ENCODE measurements around the gene ANTXRL.
A peak's percentile ranks its signal among the peaks of the same experiment; 100 is the strongest.
"Not testable (repeated sequence)": the region's sequence is repeated elsewhere in the genome, so short reads cannot be mapped to it uniquely, and the experiment has no call there.

ANTXRL gene

GRCh38 chr10:46255801-46256747 lies 30.7 kb upstream of the ANTXRL start:
- 12% methylated on average over 10 of the region's 15 CpGs for WGBS (ENCODE audit: insufficient coverage)
- ChIA-PET CTCF (interaction anchor here (0.9 to 2.8 kb wide), 7 partner anchors 9 to 29 kb away, joined by 3 to 12 read pairs (median 5); no protein-coding TSS in a partner anchor), POLR2A (no interaction called here)
- peak; percentile 46 to 60 (median 52) for DNase-seq
- no peaks in the 10 kb centered on the region for H3K27me3 ChIP-seq (replicated peaks in 2 of 5; ENCODE audit: control insufficient read depth in 4 of 5, insufficient read depth in 5 of 5, low read length in 4 of 5)
- peaks cover 0 to 4% (median 0%) of the 10 kb centered on the region in 4 experiments for H3K4me1 ChIP-seq (ENCODE audit: control extremely low read depth in 1 of 4, control insufficient read depth in 4 of 4, insufficient read depth in 4 of 4, low read length in 3 of 4)
- no peaks in the 10 kb centered on the region for H3K36me3 ChIP-seq (ENCODE audit: control insufficient read depth in 4 of 4, insufficient read depth in 4 of 4, low read length in 3 of 4)
- no peak overlapping the region for H3K4me3 ChIP-seq (ENCODE audit: control insufficient read depth in 1 of 7, extremely low read depth in 1 of 7, insufficient read depth in 4 of 7, low read depth in 2 of 7, low read length in 6 of 7)
- H3K9me3 ChIP-seq (ENCODE audit: control extremely low read depth in 1 of 5, control insufficient read depth in 4 of 5, insufficient read depth in 2 of 5, low read depth in 1 of 5, low read length in 4 of 5) = no peaks in the 10 kb centered on the region
- no peak overlapping the region for H3K27ac ChIP-seq (ENCODE audit: insufficient read depth in 1 of 2, low read depth in 1 of 2, low read length in 2 of 2, poor library complexity in 1 of 2, severe bottlenecking in 2 of 2)

GRCh38 chr10:46257099-46257498 lies 29.7 kb upstream of the ANTXRL start:
- no peaks in the 10 kb centered on the region for H3K36me3 ChIP-seq (ENCODE audit: control insufficient read depth in 4 of 4, insufficient read depth in 4 of 4, low read length in 3 of 4)
- H3K9me3 ChIP-seq (ENCODE audit: control extremely low read depth in 1 of 5, control insufficient read depth in 4 of 5, insufficient read depth in 2 of 5, low read depth in 1 of 5, low read length in 4 of 5) = no peaks in the 10 kb centered on the region
- ChIA-PET CTCF (interaction anchor here (0.9 to 2.8 kb wide), 3 partner anchors 8 to 28 kb away, joined by 3 to 12 read pairs (median 5); no protein-coding TSS in a partner anchor), POLR2A (no interaction called here)
- peaks cover 0 to 4% (median 0%) of the 10 kb centered on the region in 4 experiments for H3K4me1 ChIP-seq (ENCODE audit: control extremely low read depth in 1 of 4, control insufficient read depth in 4 of 4, insufficient read depth in 4 of 4, low read length in 3 of 4)
- DNase-seq = no peak
- H3K27me3 ChIP-seq (replicated peaks in 2 of 5; ENCODE audit: control insufficient read depth in 4 of 5, insufficient read depth in 5 of 5, low read length in 4 of 5) = no peaks in the 10 kb centered on the region
- no peak overlapping the region for H3K4me3 ChIP-seq (ENCODE audit: control insufficient read depth in 1 of 7, extremely low read depth in 1 of 7, insufficient read depth in 4 of 7, low read depth in 2 of 7, low read length in 6 of 7)
- H3K27ac ChIP-seq (ENCODE audit: insufficient read depth in 1 of 2, low read depth in 1 of 2, low read length in 2 of 2, poor library complexity in 1 of 2, severe bottlenecking in 2 of 2) = no peak overlapping the region
- 91% methylated on average over 3 of the region's 4 CpGs for WGBS (ENCODE audit: insufficient coverage)

DNA sequence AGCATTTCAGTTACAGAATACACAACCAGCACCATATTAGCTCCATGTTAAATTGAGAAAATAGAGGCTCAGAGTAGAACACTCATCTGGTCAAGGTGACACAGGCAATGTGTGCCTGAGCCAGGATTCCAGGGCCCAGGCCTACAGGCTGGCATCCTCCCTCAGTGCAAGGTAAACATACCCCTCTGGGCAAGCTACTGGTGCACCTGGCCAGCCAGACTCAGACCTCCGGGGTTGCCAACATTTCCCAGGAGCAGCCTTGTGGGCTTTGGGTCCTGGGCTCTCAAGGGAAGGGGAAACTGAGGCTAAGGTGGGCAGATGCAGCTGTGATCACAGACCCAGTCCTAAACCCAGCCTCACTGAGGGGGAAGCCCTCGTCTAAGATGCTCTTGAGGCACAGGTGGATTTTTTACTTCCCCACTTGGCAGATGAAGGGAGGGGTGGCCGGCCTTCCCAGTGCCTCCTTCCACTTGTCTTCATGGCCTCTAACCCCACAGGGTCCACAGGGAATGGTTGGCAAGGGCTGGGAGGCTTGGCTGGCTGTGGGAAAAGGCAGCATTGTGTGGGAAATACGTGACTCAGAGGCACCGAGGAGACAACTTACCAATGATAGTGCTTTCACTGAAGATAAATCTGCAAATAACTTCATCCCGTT lies 23.8 kb upstream of the ANTXRL start:
- H3K36me3 ChIP-seq (ENCODE audit: control insufficient read depth in 4 of 4, insufficient read depth in 4 of 4, low read length in 3 of 4); H3K27me3 ChIP-seq (replicated peaks in 2 of 5; ENCODE audit: control insufficient read depth in 4 of 5, insufficient read depth in 5 of 5, low read length in 4 of 5); H3K27ac ChIP-seq (ENCODE audit: insufficient read depth in 1 of 2, low read depth in 1 of 2, low read length in 2 of 2, poor library complexity in 1 of 2, severe bottlenecking in 2 of 2); H3K4me1 ChIP-seq (ENCODE audit: control extremely low read depth in 1 of 4, control insufficient read depth in 4 of 4, insufficient read depth in 4 of 4, low read length in 3 of 4); POLR2A ChIA-PET; H3K4me3 ChIP-seq (ENCODE audit: control insufficient read depth in 1 of 7, extremely low read depth in 1 of 7, insufficient read depth in 4 of 7, low read depth in 2 of 7, low read length in 6 of 7); CTCF ChIA-PET; DNase-seq; H3K9me3 ChIP-seq (ENCODE audit: control extremely low read depth in 1 of 5, control insufficient read depth in 4 of 5, insufficient read depth in 2 of 5, low read depth in 1 of 5, low read length in 4 of 5): not testable (repeated sequence)
- WGBS (ENCODE audit: insufficient coverage) = 93% methylated on average over 3 of the region's 6 CpGs

- DNase-seq = no peak
- H3K9me3 ChIP-seq (ENCODE audit: control extremely low read depth in 1 of 5, control insufficient read depth in 4 of 5, insufficient read depth in 2 of 5, low read depth in 1 of 5, low read length in 4 of 5) = no peaks in the 10 kb centered on the region
- 92% methylated on average over 6 of the region's 6 CpGs for WGBS (ENCODE audit: insufficient coverage)
- no peak overlapping the region for H3K27ac ChIP-seq (ENCODE audit: insufficient read depth in 1 of 2, low read depth in 1 of 2, low read length in 2 of 2, poor library complexity in 1 of 2, severe bottlenecking in 2 of 2)
- POLR2A ChIA-PET = no interaction called here
- CTCF ChIA-PET = no interaction called here
- no peaks in the 10 kb centered on the region for H3K36me3 ChIP-seq (ENCODE audit: control insufficient read depth in 4 of 4, insufficient read depth in 4 of 4, low read length in 3 of 4)
- H3K4me1 ChIP-seq (ENCODE audit: control extremely low read depth in 1 of 4, control insufficient read depth in 4 of 4, insufficient read depth in 4 of 4, low read length in 3 of 4) = peaks cover 0 to 14% (median 5%) of the 10 kb centered on the region in 4 experiments
- H3K27me3 ChIP-seq (replicated peaks in 2 of 5; ENCODE audit: control insufficient read depth in 4 of 5, insufficient read depth in 5 of 5, low read length in 4 of 5) = no peaks in the 10 kb centered on the region
- H3K4me3 ChIP-seq (ENCODE audit: control insufficient read depth in 1 of 7, extremely low read depth in 1 of 7, insufficient read depth in 4 of 7, low read depth in 2 of 7, low read length in 6 of 7) = no peak overlapping the region
These were observed 22.9 kb upstream of the ANTXRL start for GRCh38 chr10:46263831-46264268.

DNA sequence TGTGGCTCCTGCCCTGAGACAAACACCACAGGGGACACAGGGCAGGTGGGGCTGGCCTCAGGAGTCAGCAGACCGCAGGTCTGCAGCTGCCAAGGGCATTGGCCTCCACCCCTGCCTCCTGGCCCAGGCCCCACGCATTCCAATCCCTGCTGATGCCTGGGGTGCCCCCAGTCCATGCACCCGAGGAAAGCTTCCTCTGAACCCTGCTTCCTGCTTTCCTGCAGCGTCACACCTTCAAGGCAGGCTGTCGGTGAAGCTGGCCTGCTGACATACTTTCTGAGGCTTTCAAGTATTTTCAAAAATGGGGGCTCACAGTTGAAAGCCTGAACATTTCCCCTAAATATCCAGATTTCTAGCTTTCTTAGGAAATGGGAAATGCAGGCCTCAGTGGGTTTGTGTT lies 22.5 kb upstream of the ANTXRL start:
- ChIA-PET CTCF (interaction anchor here (0.9 to 1.5 kb wide), 2 partner anchors 8 to 10 kb away, joined by 3 to 5 read pairs; no protein-coding TSS in a partner anchor), POLR2A (no interaction called here)
- H3K4me1 ChIP-seq (ENCODE audit: control extremely low read depth in 1 of 4, control insufficient read depth in 4 of 4, insufficient read depth in 4 of 4, low read length in 3 of 4) = peaks cover 2 to 19% (median 10%) of the 10 kb centered on the region in 4 experiments
- 98% methylated on average over 5 of the region's 5 CpGs for WGBS (ENCODE audit: insufficient coverage)
- no peaks in the 10 kb centered on the region for H3K9me3 ChIP-seq (ENCODE audit: control extremely low read depth in 1 of 5, control insufficient read depth in 4 of 5, insufficient read depth in 2 of 5, low read depth in 1 of 5, low read length in 4 of 5)
- no peak overlapping the region for H3K27ac ChIP-seq (ENCODE audit: insufficient read depth in 1 of 2, low read depth in 1 of 2, low read length in 2 of 2, poor library complexity in 1 of 2, severe bottlenecking in 2 of 2)
- no peak for DNase-seq
- H3K36me3 ChIP-seq (ENCODE audit: control insufficient read depth in 4 of 4, insufficient read depth in 4 of 4, low read length in 3 of 4) = no peaks in the 10 kb centered on the region
- H3K4me3 ChIP-seq (ENCODE audit: control insufficient read depth in 1 of 7, extremely low read depth in 1 of 7, insufficient read depth in 4 of 7, low read depth in 2 of 7, low read length in 6 of 7) = no peak overlapping the region
- H3K27me3 ChIP-seq (replicated peaks in 2 of 5; ENCODE audit: control insufficient read depth in 4 of 5, insufficient read depth in 5 of 5, low read length in 4 of 5) = no peaks in the 10 kb centered on the region

DNA sequence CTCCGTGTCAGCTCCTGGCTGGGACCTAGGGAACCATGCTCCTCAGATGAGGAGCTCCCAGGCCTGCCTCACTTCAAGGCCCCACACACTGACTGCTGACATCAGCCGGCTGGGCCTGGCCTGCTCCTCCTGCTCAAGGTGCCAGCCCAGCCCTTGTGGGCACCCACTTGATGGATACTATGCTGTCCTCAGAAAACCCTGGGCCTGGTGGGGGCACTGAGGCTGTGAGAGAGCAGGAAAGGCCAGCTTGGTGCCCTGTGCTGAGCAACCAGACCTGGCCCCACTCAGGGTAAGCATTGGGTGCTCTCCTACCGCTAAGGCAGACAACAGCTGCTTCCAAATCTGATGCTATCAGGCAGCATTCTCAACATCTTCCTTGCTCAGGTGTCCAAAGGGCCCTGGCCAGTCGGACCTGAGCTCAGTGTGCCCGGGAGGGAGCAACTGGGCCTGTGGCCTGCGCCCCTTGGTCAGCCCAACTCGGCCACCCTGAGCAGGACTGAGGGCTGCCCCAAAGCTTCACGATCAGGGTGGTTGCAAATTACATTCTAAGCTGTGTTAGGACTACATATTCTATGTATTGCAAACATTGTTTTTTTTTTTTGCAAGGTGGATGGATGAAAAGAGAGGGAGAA lies 21.9 kb upstream of the ANTXRL start:
- Histone ChIP-seq H3K9me3 (ENCODE audit: control extremely low read depth in 1 of 5, control insufficient read depth in 4 of 5, insufficient read depth in 2 of 5, low read depth in 1 of 5, low read length in 4 of 5) (no peaks in the 10 kb centered on the region), H3K27ac (ENCODE audit: insufficient read depth in 1 of 2, low read depth in 1 of 2, low read length in 2 of 2, poor library complexity in 1 of 2, severe bottlenecking in 2 of 2) (no peak overlapping the region), H3K4me3 (ENCODE audit: control insufficient read depth in 1 of 7, extremely low read depth in 1 of 7, insufficient read depth in 4 of 7, low read depth in 2 of 7, low read length in 6 of 7) (no peak overlapping the region), H3K36me3 (ENCODE audit: control insufficient read depth in 4 of 4, insufficient read depth in 4 of 4, low read length in 3 of 4) (no peaks in the 10 kb centered on the region), H3K4me1 (ENCODE audit: control extremely low read depth in 1 of 4, control insufficient read depth in 4 of 4, insufficient read depth in 4 of 4, low read length in 3 of 4) (peaks cover 2 to 24% (median 14%) of the 10 kb centered on the region in 4 experiments), H3K27me3 (replicated peaks in 2 of 5; ENCODE audit: control insufficient read depth in 4 of 5, insufficient read depth in 5 of 5, low read length in 4 of 5) (no peaks in the 10 kb centered on the region)
- CTCF ChIA-PET = interaction anchor here (0.9 to 1.5 kb wide), 2 partner anchors 8 to 9 kb away, joined by 3 to 5 read pairs; no protein-coding TSS in a partner anchor
- 97% methylated on average over 7 of the region's 8 CpGs for WGBS (ENCODE audit: insufficient coverage)
- no peak for DNase-seq
- POLR2A ChIA-PET = no interaction called here

Measured in common myeloid progenitor, CD34-positive (primary cell).